RPMI8226 (cell line): ENCODE results near the gene PEX11G.

Experiments used
- DNase-seq: peaks from one replicate; pipeline ENCODE4 v3.0.0-alpha.2; 2015

The PEX11G gene

GRCh38 chr19:7521551-7522071 is 32.8 kb upstream of the PEX11G start:
- DNase-seq = no peak

GRCh38 chr19:7520131-7521051 is 31.6 kb upstream of the PEX11G start:
- DNase-seq = no peak

GRCh38 chr19:7519361-7520130 is 30.7 kb upstream of the PEX11G start:
- DNase-seq = no peak

GRCh38 chr19:7516878-7517277 is 28.0 kb upstream of the PEX11G start:
- no peak for DNase-seq

GRCh38 chr19:7516333-7516732 is 27.5 kb upstream of the PEX11G start:
- no peak for DNase-seq

- DNase-seq = peak; percentile 63
Observed at GRCh38 chr19:7515645-7516151, 26.9 kb upstream of the PEX11G start, which contains the start of gene ZNF358. Gene ZNF358 (plus strand): TSS chr19:7516103. CDS start chr19:7519243, 3,140 bp downstream.

GRCh38 chr19:7515110-7515644 is 26.3 kb upstream of the PEX11G start:
- DNase-seq = no peak

- no peak for DNase-seq
Observed at GRCh38 chr19:7513809-7514642, 25.2 kb upstream of the PEX11G start.

- no peak for DNase-seq
Observed at GRCh38 chr19:7512400-7512851, 23.6 kb upstream of the PEX11G start.

GRCh38 chr19:7509625-7510024 is 20.8 kb upstream of the PEX11G start:
- peak; percentile 52 for DNase-seq

- peak; percentile 66 for DNase-seq
Observed at GRCh38 chr19:7507884-7508283, 19.0 kb upstream of the PEX11G start.

GRCh38 chr19:7506385-7507328 is 17.8 kb upstream of the PEX11G start:
- DNase-seq = peak; percentile 93

GRCh38 chr19:7505682-7506384 is 17.0 kb upstream of the PEX11G start:
- DNase-seq = peak; percentile 71

- peak; percentile 64 for DNase-seq
Observed at GRCh38 chr19:7505288-7505681, 16.4 kb upstream of the PEX11G start.

GRCh38 chr19:7504684-7505083 is 15.8 kb upstream of the PEX11G start:
- no peak for DNase-seq

GRCh38 chr19:7502552-7502951 is 13.7 kb upstream of the PEX11G start:
- DNase-seq = no peak

GRCh38 chr19:7500811-7501450 is 12.1 kb upstream of the PEX11G start:
- peak; percentile 70 for DNase-seq

- peak; percentile 64 for DNase-seq
Observed at GRCh38 chr19:7497292-7497691, 8.5 kb upstream of the PEX11G start.

- DNase-seq = no peak
Observed at GRCh38 chr19:7494416-7495098, 5.7 kb upstream of the PEX11G start.
